ENCODE measurements around the gene RGS19. TPM values are rescaled to one million over a fixed set of nuclear protein-coding genes. Genes with fewer than 3 reads are reported as not detected.

The RGS19 gene
- total RNA-seq, 2 experiments from 2014 or later, result 9.7 to 14.8 TPM

GRCh38 chr20:64096535-64096934, 17.2 kb upstream of the RGS19 start:
- peaks cover 16% of the 10 kb centered on the region for H3K4me1 ChIP-seq (ENCODE audit: insufficient read depth, low read length)
- ChIA-PET POLR2A (no interaction called here), CTCF (no interaction called here)
- no peak overlapping the region for H3K27ac ChIP-seq (ENCODE audit: low read depth in 1 of 2, low read length in 2 of 2)
- peaks cover 23% of the 10 kb centered on the region for H3K4me1 Mint-ChIP-seq (ENCODE audit: low read depth)
- no peak for ATAC-seq (ENCODE audit: poor library complexity)
- peaks cover 5% of the 10 kb centered on the region for H3K36me3 Mint-ChIP-seq (ENCODE audit: low read depth)
- H3K9me3 Mint-ChIP-seq, result no peaks in the 10 kb centered on the region
- TF ChIP-seq CTCF (IDR thresholded peaks at IDR 0.05), result no peak
- H3K36me3 ChIP-seq (ENCODE audit: insufficient read depth, low read length), result peaks cover 6% of the 10 kb centered on the region
- H3K4me3 Mint-ChIP-seq, result no peak overlapping the region
- peaks cover 5 to 6% of the 10 kb centered on the region in 2 experiments for H3K27me3 ChIP-seq (ENCODE audit: control insufficient read depth in 1 of 2, insufficient read depth in 2 of 2, low read length in 2 of 2)
- H3K4me3 ChIP-seq (ENCODE audit: low read length), result no peak overlapping the region
- no peaks in the 10 kb centered on the region for H3K9me3 ChIP-seq (ENCODE audit: control insufficient read depth in 1 of 2, insufficient read depth in 1 of 2, low read length in 2 of 2)
- intact Hi-C loops (cut with DNase I, micrococcal nuclease), result no loop called here
- no peak overlapping the region for H3K27ac Mint-ChIP-seq
- DNase-seq, result no peak
- peaks cover 13% of the 10 kb centered on the region for H3K27me3 Mint-ChIP-seq

- ChIA-PET CTCF (no interaction called here), POLR2A (no interaction called here)
- no peak for DNase-seq
- Mint-ChIP-seq H3K27me3 (peaks cover 7% of the 10 kb centered on the region), H3K36me3 (ENCODE audit: low read depth) (peaks cover 5% of the 10 kb centered on the region), H3K9me3 (no peaks in the 10 kb centered on the region), H3K4me3 (no peak overlapping the region), H3K4me1 (ENCODE audit: low read depth) (peaks cover 16% of the 10 kb centered on the region), H3K27ac (no peak overlapping the region)
- ATAC-seq (ENCODE audit: poor library complexity), result no peak
- H3K4me1 ChIP-seq (ENCODE audit: insufficient read depth, low read length), result peaks cover 14% of the 10 kb centered on the region
- H3K36me3 ChIP-seq (ENCODE audit: insufficient read depth, low read length), result peaks cover 6% of the 10 kb centered on the region
- no peak overlapping the region for H3K27ac ChIP-seq (ENCODE audit: low read depth in 1 of 2, low read length in 2 of 2)
- no peak for TF ChIP-seq CTCF (IDR thresholded peaks at IDR 0.05)
- H3K27me3 ChIP-seq (ENCODE audit: control insufficient read depth in 1 of 2, insufficient read depth in 2 of 2, low read length in 2 of 2), result peaks cover 0 to under 1% of the 10 kb centered on the region in 2 experiments
- H3K4me3 ChIP-seq (ENCODE audit: low read length), result no peak overlapping the region
- intact Hi-C loops (cut with DNase I, micrococcal nuclease), result no loop called here
- no peaks in the 10 kb centered on the region for H3K9me3 ChIP-seq (ENCODE audit: control insufficient read depth in 1 of 2, insufficient read depth in 1 of 2, low read length in 2 of 2)
Measured at GRCh38 chr20:64095927-64096326, 16.6 kb upstream of the RGS19 start.

- no peak for TF ChIP-seq CTCF (IDR thresholded peaks at IDR 0.05)
- CTCF ChIA-PET, result no interaction called here
- peaks cover 5% of the 10 kb centered on the region for H3K36me3 Mint-ChIP-seq (ENCODE audit: low read depth)
Measured at GRCh38 chr20:64095455-64095854, 16.1 kb upstream of the RGS19 start.

More at GRCh38 chr20:64095455-64095854, 16.1 kb upstream of the RGS19 start:
- H3K27me3 Mint-ChIP-seq, result peaks cover 4% of the 10 kb centered on the region
- no peaks in the 10 kb centered on the region for H3K9me3 ChIP-seq (ENCODE audit: control insufficient read depth in 1 of 2, insufficient read depth in 1 of 2, low read length in 2 of 2)
- H3K27ac Mint-ChIP-seq, result no peak overlapping the region
- H3K27me3 ChIP-seq (ENCODE audit: control insufficient read depth in 1 of 2, insufficient read depth in 2 of 2, low read length in 2 of 2), result no peaks in the 10 kb centered on the region
- POLR2A ChIA-PET, result no interaction called here
- peaks cover 12% of the 10 kb centered on the region for H3K4me1 ChIP-seq (ENCODE audit: insufficient read depth, low read length)
- peaks cover 13% of the 10 kb centered on the region for H3K4me1 Mint-ChIP-seq (ENCODE audit: low read depth)
- no peak overlapping the region for H3K4me3 ChIP-seq (ENCODE audit: low read length)
- no peak overlapping the region for H3K27ac ChIP-seq (ENCODE audit: low read depth in 1 of 2, low read length in 2 of 2)
- no peak overlapping the region for H3K4me3 Mint-ChIP-seq
- DNase-seq (no peak), ATAC-seq (ENCODE audit: poor library complexity) (no peak)
- peaks cover 6% of the 10 kb centered on the region for H3K36me3 ChIP-seq (ENCODE audit: insufficient read depth, low read length)
- no peaks in the 10 kb centered on the region for H3K9me3 Mint-ChIP-seq
- intact Hi-C loops (cut with DNase I, micrococcal nuclease), result no loop called here
